H1 (cell line): ENCODE results near the gene PRKD1. TPM values are rescaled to one million over a fixed set of nuclear protein-coding genes. Genes with fewer than 3 reads are reported as not detected.

ENCODE experiments used
- CTCF ChIA-PET: fragments of 300-600 bp; sonication (Branson Sonifier 250); formaldehyde crosslinking; loops from one replicate; lab custom pipeline; 2021; ENCODE audit not compliant: partially characterized antibody; lab: Charles Lee
- POLR2A ChIA-PET: fragments of 300-600 bp; sonication (Branson Sonifier 250); formaldehyde crosslinking; loops from one replicate; lab custom pipeline; 2021; ENCODE audit warnings: inconsistent platforms; ENCODE audit not compliant: partially characterized antibody; lab: Charles Lee
- DNase-seq, 2 experiments: peaks; one replicate each; pipeline versions ENCODE4 v3.0.0 to v3.0.0-alpha.2; 2010 to 2022; ENCODE audit warnings: low spot score in 2 of 2, low read depth in 1 of 2, mixed read lengths in 1 of 2
- FAIRE-seq: peaks from 2 replicates; lab custom pipeline; 2011; peaks lifted over from hg19 to GRCh38; lab: Jason Lieb, UNC
- H2AFZ ChIP-seq: 2 replicates; pipeline ENCODE4 v1.8.1; 2012; ENCODE audit warnings: low read length, inconsistent platforms
- H2AK5ac ChIP-seq: 2 replicates; pipeline ENCODE4 v1.6.1; 2013; ENCODE audit warnings: low read depth, low read length
- H2BK120ac ChIP-seq: replicated peaks from 2 replicates; pipeline ENCODE3; 2013; ENCODE audit warnings: low read depth, low read length, inconsistent platforms
- H2BK12ac ChIP-seq: 2 replicates; pipeline ENCODE4 v1.6.1; 2013; ENCODE audit warnings: low read depth, low read length
- H2BK15ac ChIP-seq: 2 replicates; pipeline ENCODE4 v1.6.1; 2013; ENCODE audit warnings: low read length
- H2BK20ac ChIP-seq: 2 replicates; pipeline ENCODE4 v1.6.1; 2013; ENCODE audit warnings: low read length
- H2BK5ac ChIP-seq: 2 replicates; pipeline ENCODE4 v1.6.1; 2013; ENCODE audit warnings: low read depth, low read length
- H3K14ac ChIP-seq: 2 replicates; pipeline ENCODE4 v1.6.1; 2013; ENCODE audit warnings: inconsistent platforms; ENCODE audit not compliant: insufficient read length
- H3K18ac ChIP-seq: 2 replicates; pipeline ENCODE4 v1.6.1; 2013; ENCODE audit warnings: low read length; ENCODE audit errors: extremely low read depth
- H3K23ac ChIP-seq: 2 replicates; pipeline ENCODE4 v1.6.1; 2013; ENCODE audit warnings: inconsistent platforms; ENCODE audit not compliant: insufficient read length
- H3K23me2 ChIP-seq: 2 replicates; pipeline ENCODE4 v1.6.1; 2013; ENCODE audit warnings: low read depth, low read length
- H3K27ac ChIP-seq: 2 replicates; pipeline ENCODE4 v1.6.1; 2011; ENCODE audit warnings: low read depth, low read length, inconsistent platforms
- H3K27me3 ChIP-seq, 4 experiments: replicated peaks in 1 of 4; 1 replicate in 1 of 4; 2 replicates in 3 of 4; pipeline versions ENCODE4 v1.6.1 to v1.8.1; 2011 to 2013; ENCODE audit warnings: low read length in 3 of 4, mild to moderate bottlenecking in 3 of 4, inconsistent platforms in 2 of 4, mixed read lengths in 2 of 4, moderate library complexity in 1 of 4; ENCODE audit not compliant: control insufficient read depth in 3 of 4, insufficient read depth in 3 of 4; ENCODE audit errors: extremely low read depth in 1 of 4
- H3K36me3 ChIP-seq, 4 experiments: 2 replicates each; pipeline versions ENCODE4 v1.6.1 to v1.8.1; 2011 to 2013; ENCODE audit warnings: mild to moderate bottlenecking in 4 of 4, low read length in 3 of 4, moderate library complexity in 2 of 4, control low read depth in 1 of 4, inconsistent platforms in 1 of 4; ENCODE audit not compliant: insufficient read depth in 4 of 4, control insufficient read depth in 2 of 4
- H3K4ac ChIP-seq: replicated peaks from 2 replicates; pipeline ENCODE3; 2013; ENCODE audit warnings: low read length, low read depth, mixed read lengths, inconsistent platforms; ENCODE audit not compliant: insufficient read length
- H3K4me1 ChIP-seq, 4 experiments: replicated peaks in 1 of 4; 1 replicate in 1 of 4; 2 replicates in 3 of 4; pipeline versions ENCODE4 v1.6.1 to v1.8.1; 2011 to 2013; ENCODE audit warnings: low read length in 3 of 4, inconsistent platforms in 2 of 4, mixed read lengths in 1 of 4; ENCODE audit not compliant: insufficient read depth in 4 of 4, control insufficient read depth in 3 of 4
- H3K4me2 ChIP-seq, 2 experiments: 2 replicates each; pipeline versions ENCODE4 v1.6.1 to v1.8.1; 2011 to 2013; ENCODE audit warnings: low read depth in 2 of 2, low read length in 2 of 2, control low read depth in 1 of 2, inconsistent platforms in 1 of 2, mild to moderate bottlenecking in 1 of 2; ENCODE audit not compliant: insufficient read depth in 1 of 2
- H3K4me3 ChIP-seq, 4 experiments: fragments of 200-600, 300-600 bp in 1 of 4; sonication (generic), shearing (Covaris generic), sonication (Bioruptor Twin) in 1 of 4; 2 replicates each; pipeline versions ENCODE4 v1.5.1 to v1.8.1; 2011 to 2016; ENCODE audit warnings: low read length in 4 of 4, low read depth in 3 of 4, control low read depth in 2 of 4, inconsistent platforms in 2 of 4, mild to moderate bottlenecking in 2 of 4, mixed read lengths in 1 of 4, moderate library complexity in 1 of 4; ENCODE audit not compliant: insufficient read depth in 2 of 4; ENCODE audit errors: extremely low read depth in 1 of 4
- H3K56ac ChIP-seq: replicated peaks from 2 replicates; pipeline ENCODE3; 2013; ENCODE audit warnings: low read depth, mild to moderate bottlenecking, mixed read lengths, low read length, inconsistent platforms; ENCODE audit not compliant: insufficient read length
- H3K79me1 ChIP-seq: 2 replicates; pipeline ENCODE4 v1.6.1; 2013; ENCODE audit warnings: low read depth, low read length, control low read depth
- H3K79me2 ChIP-seq, 2 experiments: 2 replicates each; pipeline versions ENCODE4 v1.6.1 to v1.8.1; 2012 to 2013; ENCODE audit warnings: low read length in 2 of 2, mild to moderate bottlenecking in 2 of 2, inconsistent platforms in 1 of 2; ENCODE audit not compliant: insufficient read depth in 2 of 2, control insufficient read depth in 1 of 2
- H3K9ac ChIP-seq, 4 experiments: replicated peaks in 1 of 4; 1 replicate in 1 of 4; 2 replicates in 3 of 4; pipeline versions ENCODE4 v1.6.1 to v1.8.1; 2011 to 2013; ENCODE audit warnings: low read depth in 3 of 4, low read length in 3 of 4, control low read depth in 2 of 4, mild to moderate bottlenecking in 2 of 4, moderate library complexity in 2 of 4, inconsistent platforms in 1 of 4; ENCODE audit errors: extremely low read depth in 1 of 4
- H3K9me3 ChIP-seq, 2 experiments: 2 replicates each; pipeline versions ENCODE4 v1.6.1 to v1.8.1; 2012 to 2013; ENCODE audit warnings: mild to moderate bottlenecking in 2 of 2, moderate library complexity in 2 of 2, control low read depth in 1 of 2, inconsistent platforms in 1 of 2, low read depth in 1 of 2, low read length in 1 of 2, mixed read lengths in 1 of 2; ENCODE audit not compliant: insufficient read depth in 2 of 2
- H4K20me1 ChIP-seq, 2 experiments: replicated peaks in 1 of 2; 2 replicates each; pipeline versions ENCODE3 to v1.8.1; 2011 to 2013; ENCODE audit warnings: inconsistent platforms in 2 of 2, low read length in 2 of 2, mild to moderate bottlenecking in 1 of 2; ENCODE audit not compliant: insufficient read depth in 2 of 2, control insufficient read depth in 1 of 2
- H4K5ac ChIP-seq: 2 replicates; pipeline ENCODE4 v1.6.1; 2013; ENCODE audit warnings: low read length, low read depth, mixed read lengths, inconsistent platforms; ENCODE audit not compliant: insufficient read length
- H4K8ac ChIP-seq: 2 replicates; pipeline ENCODE4 v1.8.0; 2013; ENCODE audit warnings: mild to moderate bottlenecking, moderate library complexity, low read length, inconsistent platforms; ENCODE audit not compliant: insufficient read depth; ENCODE audit errors: extremely low read depth
- H4K91ac ChIP-seq: replicated peaks from 2 replicates; pipeline ENCODE3; 2013; ENCODE audit warnings: low read length, mixed read lengths, inconsistent platforms; ENCODE audit not compliant: insufficient read length
- BACH1 ChIP-seq: IDR thresholded peaks from 2 replicates; pipeline ENCODE4 v1.6.1; 2012; ENCODE audit warnings: low read length, improper control_type of control experiment
- BCL11A ChIP-seq, 2 experiments: IDR thresholded peaks; one replicate each; pipeline ENCODE4 v1.6.1; 2011; ENCODE audit warnings: low read depth in 2 of 2, low read length in 2 of 2, mild to moderate bottlenecking in 2 of 2
- CTCF ChIP-seq, 3 experiments: IDR thresholded peaks; 1 replicate in 2 of 3; 2 replicates in 1 of 3; pipeline versions ENCODE4 v1.5.1 to v1.6.1; 2011; ENCODE audit warnings: low read length in 3 of 3, mild to moderate bottlenecking in 3 of 3, inconsistent platforms in 2 of 3, low read depth in 1 of 3, moderate library complexity in 1 of 3; ENCODE audit not compliant: insufficient read depth in 1 of 3; ENCODE audit errors: control extremely low read depth in 1 of 3
- KDM5A ChIP-seq: fragments of 200-600 bp; IDR thresholded peaks from 2 replicates; pipeline ENCODE4 v1.7.1; 2012; ENCODE audit warnings: mild to moderate bottlenecking, low read length, inconsistent platforms, mixed read lengths
- MAFK ChIP-seq: IDR thresholded peaks from 2 replicates; pipeline ENCODE4 v1.6.1; 2012; ENCODE audit warnings: low read depth, mild to moderate bottlenecking, improper control_type of control experiment, low read length
- SIRT6 ChIP-seq: IDR thresholded peaks from one replicate; pipeline ENCODE4 v1.7.1; 2012; ENCODE audit warnings: low read length, inconsistent platforms
- SP1 ChIP-seq: IDR thresholded peaks from 2 replicates; pipeline ENCODE4 v1.6.1; 2011; ENCODE audit warnings: low read depth, low read length
- YY1 ChIP-seq: IDR thresholded peaks from 2 replicates; pipeline ENCODE4 v1.6.1; 2011; ENCODE audit warnings: low read depth, mild to moderate bottlenecking, low read length
- WGBS, 2 experiments: shearing (Covaris generic) in 1 of 2; methylation state at CpG; one replicate each; pipeline versions ENCODE4 v1.1.6 to v1.1.7; 2013 to 2015; ENCODE audit warnings: low lambda C conversion rate in 2 of 2, mixed read lengths in 2 of 2, inconsistent platforms in 1 of 2, low coverage in 1 of 2, missing lambda C conversion rate in 1 of 2; ENCODE audit not compliant: insufficient replicate concordance in 2 of 2, insufficient coverage in 1 of 2, insufficient read length in 1 of 2; ENCODE audit errors: extremely low coverage in 1 of 2, missing lambda C conversion rate in 1 of 2; 5-methylcytosine and 5-hydroxymethylcytosine counted together
- polyA plus RNA-seq, 7 experiments: library from polyadenylated mRNA; depleted of rRNA in 3 of 7; stranded (reverse) in 5 of 7; unstranded in 2 of 7; fragments of >200 nt in 5 of 7; fragments of 200-250 nt in 2 of 7; gene quantifications; 1 replicate in 5 of 7; 2 replicates in 1 of 7; 4 replicates in 1 of 7; pipeline versions ENCODE4 v1.2.1 to v1.2.3, GENCODE V29; 2011 to 2013; ENCODE audit warnings: missing spikeins in 2 of 7, mixed read lengths in 2 of 7
- total RNA-seq: library from RNA; stranded (reverse); fragmentation: NEBNext Ultra II Directional; extraction: Animal tissue kit (Norgen Biotek cat#: 25700); gene quantifications from 2 replicates; pipeline ENCODE4 v1.2.1, GENCODE V29; 2021

The PRKD1 gene
- total and polyA plus RNA-seq, 2 of the 8 experiments (the other 6 are each of a cell fraction or from before 2014, with no cell fraction given), result 3.6 to 6.8 TPM

- H2BK20ac ChIP-seq, result no peak overlapping the region
- no peak for FAIRE-seq
- no peak overlapping the region for H2BK120ac ChIP-seq
- H3K27me3 ChIP-seq, result no peaks in the 10 kb centered on the region
- no peaks in the 10 kb centered on the region; a peak in 1 of 7 replicates for H3K4me1 ChIP-seq
- no peak overlapping the region for H2BK12ac ChIP-seq
- no peak overlapping the region for H4K91ac ChIP-seq
- WGBS, 2 experiments, result 83% methylated on average over 3 of the region's 3 CpGs; no CpG with 5 or more reads in 1 of the 2 experiments
- H2AFZ ChIP-seq, result no peak overlapping the region
- H2BK15ac ChIP-seq, result no peak overlapping the region
- POLR2A ChIA-PET, result interaction anchor here (0.7 kb wide), 1 partner anchor 787 kb away, joined by 10 read pairs; no protein-coding TSS in a partner anchor
- H3K14ac ChIP-seq, result no peak overlapping the region
- CTCF ChIA-PET, result no interaction called here
- H4K8ac ChIP-seq, result no peak overlapping the region
- no peak overlapping the region for H3K18ac ChIP-seq
- no peaks in the 10 kb centered on the region for H3K79me2 ChIP-seq
- no peak overlapping the region for H2BK5ac ChIP-seq
- no peaks in the 10 kb centered on the region for H3K79me1 ChIP-seq
- no peak overlapping the region for H3K9ac ChIP-seq
- no peaks in the 10 kb centered on the region for H3K9me3 ChIP-seq
- no peak overlapping the region for H4K5ac ChIP-seq
- no peaks in the 10 kb centered on the region for H3K23me2 ChIP-seq
- H3K4me2 ChIP-seq, result no peak overlapping the region
- no peak overlapping the region for H3K27ac ChIP-seq
- no peaks in the 10 kb centered on the region for H3K36me3 ChIP-seq
- no peaks in the 10 kb centered on the region for H4K20me1 ChIP-seq
- H3K23ac ChIP-seq, result no peak overlapping the region
- TF ChIP-seq KDM5A (no peak), YY1 (no peak), CTCF (IDR thresholded peaks at IDR 0.05; ENCODE audit: control extremely low read depth in 1 of 3, insufficient read depth in 1 of 3, low read depth in 1 of 3, low read length in 3 of 3) (no peak), BCL11A (IDR thresholded peaks at IDR 0.05; ENCODE audit: low read depth in 2 of 2, low read length in 2 of 2) (no peak), MAFK (no peak), BACH1 (no peak), SP1 (no peak), SIRT6 (no peak)
- TF ChIP-seq, all 59 proteins: peak for 0
- no peak overlapping the region for H3K56ac ChIP-seq
- no peak overlapping the region for H2AK5ac ChIP-seq
- no peak overlapping the region for H3K4me3 ChIP-seq
- H3K4ac ChIP-seq, result no peak overlapping the region
- no peak for DNase-seq
Observed at GRCh38 chr14:29672831-29673230, 254.8 kb downstream of the PRKD1 start.
